CD4-positive, alpha-beta T cell treated with Interleukin-17A for 1 hour (primary cell): ENCODE measurements around the gene PAX5.
A peak's percentile ranks its signal among the peaks of the same experiment; 100 is the strongest.

Experiments used
- DNase-seq: peaks from one replicate; pipeline ENCODE4 v3.0.0-alpha.2; 2020

The PAX5 gene

GRCh38 chr9:37011530-37011929, 22.5 kb downstream of the PAX5 start:
- no peak for DNase-seq

- DNase-seq: no peak
These were observed 23.1 kb downstream of the PAX5 start for GRCh38 chr9:37010976-37011375.

DNA sequence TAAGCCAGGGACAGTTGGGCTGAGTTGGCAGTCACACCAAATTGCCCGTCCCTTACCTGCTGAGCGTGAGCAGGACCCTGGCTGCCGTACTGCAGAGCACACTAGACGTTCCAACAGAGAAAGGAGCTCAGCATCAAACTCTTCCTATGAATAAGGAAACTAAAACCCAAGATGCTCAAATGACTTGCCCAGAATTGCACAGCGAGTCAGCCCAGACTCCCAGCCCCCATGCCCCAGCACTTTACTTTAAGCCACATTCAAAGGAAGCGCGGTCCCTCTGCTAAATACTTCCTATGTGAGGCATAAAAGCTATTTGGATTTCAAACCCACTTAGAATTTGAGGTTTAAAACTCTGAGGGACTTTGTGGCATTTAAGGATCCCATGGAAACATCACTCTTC, 23.9 kb downstream of the PAX5 start:
- DNase-seq: no peak

GRCh38 chr9:37007295-37007694, 26.8 kb downstream of the PAX5 start:
- DNase-seq: no peak

GRCh38 chr9:37005517-37006140, 28.4 kb downstream of the PAX5 start:
- no peak for DNase-seq

DNA sequence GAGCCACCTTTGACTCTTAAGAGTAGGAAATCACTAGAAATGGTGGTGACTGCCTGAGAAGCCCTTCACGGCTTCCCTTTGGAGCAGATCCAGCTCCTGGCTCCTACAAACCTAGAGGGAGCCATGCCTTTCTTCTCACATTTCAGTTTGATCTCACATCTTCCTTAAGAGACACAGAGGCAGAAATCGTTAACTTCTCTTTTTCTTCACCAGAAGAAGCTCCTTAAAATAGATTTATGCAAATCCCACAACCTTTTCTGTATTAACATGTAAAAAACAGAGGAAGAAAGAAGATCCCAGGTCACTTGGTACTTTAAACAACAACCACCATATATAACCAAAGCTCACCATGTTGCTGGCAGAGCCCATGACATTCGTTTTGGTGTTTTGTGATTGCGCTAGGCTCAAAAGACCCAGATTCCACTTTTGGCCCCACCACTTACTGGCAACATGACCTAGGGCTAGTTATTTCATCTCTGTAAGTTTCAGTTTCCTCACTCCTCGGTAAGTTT, 29.6 kb downstream of the PAX5 start:
- no peak for DNase-seq

- no peak for DNase-seq
These were observed 31.5 kb downstream of the PAX5 start for GRCh38 chr9:37002413-37003217.

DNA sequence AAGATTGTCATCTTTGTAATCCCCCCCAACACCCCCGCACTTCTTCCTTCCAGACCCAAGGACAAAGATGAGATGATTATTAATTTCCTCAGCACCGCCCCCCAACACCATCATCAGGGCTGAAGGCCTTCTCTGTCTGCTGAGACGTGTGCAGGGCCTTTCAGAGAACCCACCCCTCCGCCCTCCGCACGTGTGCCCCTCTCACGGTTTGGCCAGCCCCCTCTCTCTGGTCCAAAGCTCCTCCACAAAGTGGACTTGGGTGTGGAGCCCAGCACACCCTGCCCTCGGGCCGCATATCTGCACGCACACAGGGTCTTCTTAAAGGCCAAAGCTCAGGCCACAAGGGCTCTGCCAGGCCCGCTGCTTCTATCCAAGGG, 32.0 kb downstream of the PAX5 start:
- DNase-seq: no peak

GRCh38 chr9:37001459-37001858, 32.6 kb downstream of the PAX5 start:
- DNase-seq: no peak

DNA sequence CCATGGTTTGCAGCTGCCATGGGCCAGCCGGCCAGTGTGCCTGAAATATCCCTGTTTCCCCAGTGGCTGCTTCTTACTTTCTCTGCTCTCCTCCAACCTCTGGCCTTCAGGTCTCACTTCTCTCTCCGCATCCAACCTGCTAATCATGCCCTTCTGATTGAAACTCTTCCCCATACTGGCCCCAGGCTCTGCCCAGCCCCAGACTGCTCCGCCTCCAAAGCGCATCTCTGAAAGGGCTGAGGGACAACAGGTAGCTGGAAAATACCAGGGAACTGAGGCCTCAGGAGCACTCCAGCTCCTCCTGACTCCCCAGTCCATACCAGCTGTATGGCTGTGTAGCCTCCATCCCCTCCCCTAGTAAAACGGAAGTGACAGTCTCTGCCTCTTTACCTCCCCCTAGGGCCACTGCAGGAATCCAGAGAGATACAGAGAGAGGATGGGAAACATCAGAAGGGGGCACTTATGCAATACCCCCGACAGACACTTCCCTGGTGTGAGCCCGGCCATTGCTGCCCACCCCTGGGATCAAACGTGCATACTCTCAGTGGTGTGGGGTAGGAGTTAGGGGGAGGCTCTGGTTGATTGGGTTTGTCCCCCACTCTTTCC, 34.2 kb downstream of the PAX5 start:
- DNase-seq: no peak

GRCh38 chr9:36997414-36997813, 36.7 kb downstream of the PAX5 start:
- DNase-seq: no peak

DNA sequence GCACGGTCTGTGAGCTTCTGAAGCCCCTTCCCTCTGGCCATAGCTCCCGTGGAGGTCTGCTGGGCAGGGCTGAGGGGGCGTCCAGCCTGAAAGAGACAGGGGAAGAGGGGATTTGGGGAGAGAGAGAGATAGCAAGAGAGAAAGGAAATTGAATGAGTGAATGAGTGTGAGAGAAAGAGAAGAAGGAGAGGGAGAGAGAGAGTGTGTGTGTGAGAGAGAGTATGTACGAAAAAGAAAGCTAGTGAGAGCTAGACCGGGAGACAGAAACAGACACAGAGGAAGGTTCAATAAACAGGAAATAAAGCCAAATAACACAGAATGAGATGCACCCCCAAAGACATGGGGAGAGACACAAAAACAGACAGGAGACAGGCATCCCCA, 37.4 kb downstream of the PAX5 start:
- no peak for DNase-seq

- peak; percentile 52 for DNase-seq
These were observed 38.0 kb downstream of the PAX5 start for GRCh38 chr9:36995927-36996705.

DNA sequence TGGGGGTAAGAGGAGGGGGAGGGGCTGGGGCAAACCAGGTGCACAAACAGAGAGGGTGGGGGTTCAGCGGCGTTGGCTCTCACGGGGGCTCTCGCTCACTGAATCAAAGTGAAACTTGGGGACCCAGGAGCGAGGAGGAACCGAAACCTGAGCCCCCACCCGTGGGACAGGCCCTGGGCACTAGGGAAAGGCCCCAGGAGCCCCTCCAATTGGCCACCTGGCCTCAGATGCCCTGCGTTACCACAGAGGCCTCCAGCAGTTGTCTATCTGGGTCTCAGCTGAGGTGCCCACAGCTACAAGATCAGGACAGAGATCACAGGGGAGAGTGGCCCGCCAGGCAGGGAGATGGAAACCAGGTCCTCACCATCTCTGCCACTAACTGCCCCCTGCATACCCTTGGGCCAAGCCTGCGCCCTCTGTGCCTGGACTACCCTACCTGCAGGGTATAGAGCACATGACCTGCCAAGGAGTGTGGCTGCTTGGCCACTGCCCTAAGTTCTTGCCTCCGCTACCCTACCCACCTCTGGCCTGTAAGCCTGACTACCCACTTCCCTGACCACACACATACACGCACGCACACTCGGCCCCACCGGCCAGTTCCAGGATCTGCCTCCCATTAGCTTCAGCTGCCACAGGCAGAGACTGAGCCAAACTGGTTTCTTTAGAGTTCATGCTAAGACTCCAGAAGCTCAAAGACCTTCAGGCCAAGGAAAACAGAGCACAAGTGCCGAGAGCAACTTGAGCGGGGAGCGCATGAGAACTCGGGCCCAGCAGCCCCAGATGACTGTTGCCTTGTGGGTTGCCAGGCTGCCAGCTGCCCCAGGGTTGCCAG, 39.9 kb downstream of the PAX5 start:
- no peak for DNase-seq

DNA sequence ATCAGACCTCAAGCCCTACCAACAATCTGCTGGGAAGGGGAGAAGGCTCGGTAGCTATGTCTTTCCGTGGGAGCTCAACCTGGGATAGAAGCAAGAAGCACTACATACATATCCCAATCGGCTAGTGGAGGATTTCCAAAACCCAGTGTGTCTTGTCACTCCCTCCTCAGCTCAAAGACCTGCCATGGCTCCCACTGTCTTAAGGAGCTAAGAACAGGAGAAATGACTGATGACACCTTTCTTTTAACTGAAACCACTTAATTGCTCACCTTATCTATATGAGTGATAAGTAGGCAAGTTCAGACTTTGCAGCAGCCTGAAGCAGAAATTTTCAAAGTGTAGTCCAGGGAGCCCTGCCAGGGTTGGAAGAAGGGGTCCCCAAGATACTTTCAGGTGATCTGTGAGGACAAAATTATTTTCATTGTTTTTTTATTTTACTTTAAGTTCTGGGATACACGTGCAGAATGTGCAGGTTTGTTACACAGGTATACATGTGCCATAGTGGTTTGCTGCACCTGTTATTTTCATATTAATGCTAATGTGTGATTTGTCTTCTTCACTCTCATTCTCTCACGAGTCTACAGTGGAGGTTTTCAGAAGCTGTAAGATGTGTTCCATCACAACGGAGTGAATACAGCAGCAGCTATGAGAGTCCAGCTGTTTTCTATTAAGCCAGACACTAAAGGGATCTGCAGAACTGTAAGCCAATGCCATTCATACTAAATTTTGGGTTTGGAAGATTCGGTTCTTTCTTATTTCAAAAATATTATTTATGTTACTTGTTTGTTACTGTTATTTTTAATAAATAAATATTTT, 41.4 kb downstream of the PAX5 start:
- DNase-seq: no peak

- no peak for DNase-seq
These were observed 42.4 kb downstream of the PAX5 start for GRCh38 chr9:36991516-36992134.

DNA sequence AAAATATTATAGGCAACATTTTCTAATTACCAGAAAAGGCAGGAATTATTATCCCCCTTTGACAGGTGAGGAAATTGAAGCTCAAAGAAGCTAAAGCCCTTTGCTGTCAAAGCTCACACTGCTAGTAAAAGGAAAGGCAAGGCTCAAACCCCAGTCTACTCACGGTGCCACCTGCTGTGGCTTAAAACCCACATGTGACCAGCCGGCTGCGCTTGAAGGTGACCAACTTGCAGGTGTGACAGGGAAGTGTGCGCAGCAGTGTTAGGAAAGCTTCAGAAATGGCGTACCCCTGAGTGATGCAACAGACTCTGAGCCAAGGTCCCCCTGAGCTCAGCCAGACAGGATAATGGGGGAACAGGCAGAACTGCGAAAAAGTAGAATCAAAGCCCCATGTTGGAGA, 45.2 kb downstream of the PAX5 start:
- no peak for DNase-seq

GRCh38 chr9:36987891-36988290, 46.2 kb downstream of the PAX5 start:
- DNase-seq: no peak

DNA sequence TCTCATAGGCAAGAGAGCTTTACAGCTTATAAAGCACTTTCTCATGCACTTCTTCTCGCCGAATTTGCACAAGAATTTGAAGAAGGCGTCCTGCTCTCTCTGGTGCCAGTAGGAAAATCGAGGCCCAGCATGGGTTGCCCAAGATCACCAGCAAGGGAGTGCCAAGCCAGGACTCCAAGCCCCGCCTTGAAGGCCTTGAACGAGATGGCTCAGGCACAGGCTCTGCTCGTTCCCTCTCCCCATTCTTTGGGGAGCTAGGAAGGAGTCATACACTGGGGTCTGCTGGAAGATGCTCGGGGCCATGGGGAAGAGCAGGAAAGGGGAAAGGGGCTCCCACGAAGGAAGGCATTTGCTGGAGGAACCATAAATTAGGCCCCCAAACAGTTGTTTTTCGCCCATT, 46.7 kb downstream of the PAX5 start:
- DNase-seq: no peak

GRCh38 chr9:36986468-36987408, 47.3 kb downstream of the PAX5 start:
- DNase-seq: no peak
